Measurements from ENCODE around the gene PAPLN.

The PAPLN gene

GRCh38 chr14:73289308-73289707 lies 52.0 kb downstream of the PAPLN start:
- no peak overlapping the region for H3K4me2 ChIP-seq (ENCODE audit: low read depth, low read length, poor library complexity, severe bottlenecking)
- H4K20me1 ChIP-seq (ENCODE audit: low read depth, low read length) = no peaks in the 10 kb centered on the region
- H3K27ac ChIP-seq (ENCODE audit: low read depth, low read length) = no peak overlapping the region
- no peaks in the 10 kb centered on the region for H3F3A ChIP-seq (ENCODE audit: insufficient read depth)
- TF ChIP-seq, protein P1, sequence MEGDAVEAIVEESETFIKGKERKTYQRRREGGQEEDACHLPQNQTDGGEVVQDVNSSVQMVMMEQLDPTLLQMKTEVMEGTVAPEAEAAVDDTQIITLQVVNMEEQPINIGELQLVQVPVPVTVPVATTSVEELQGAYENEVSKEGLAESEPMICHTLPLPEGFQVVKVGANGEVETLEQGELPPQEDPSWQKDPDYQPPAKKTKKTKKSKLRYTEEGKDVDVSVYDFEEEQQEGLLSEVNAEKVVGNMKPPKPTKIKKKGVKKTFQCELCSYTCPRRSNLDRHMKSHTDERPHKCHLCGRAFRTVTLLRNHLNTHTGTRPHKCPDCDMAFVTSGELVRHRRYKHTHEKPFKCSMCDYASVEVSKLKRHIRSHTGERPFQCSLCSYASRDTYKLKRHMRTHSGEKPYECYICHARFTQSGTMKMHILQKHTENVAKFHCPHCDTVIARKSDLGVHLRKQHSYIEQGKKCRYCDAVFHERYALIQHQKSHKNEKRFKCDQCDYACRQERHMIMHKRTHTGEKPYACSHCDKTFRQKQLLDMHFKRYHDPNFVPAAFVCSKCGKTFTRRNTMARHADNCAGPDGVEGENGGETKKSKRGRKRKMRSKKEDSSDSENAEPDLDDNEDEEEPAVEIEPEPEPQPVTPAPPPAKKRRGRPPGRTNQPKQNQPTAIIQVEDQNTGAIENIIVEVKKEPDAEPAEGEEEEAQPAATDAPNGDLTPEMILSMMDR (IDR thresholded peaks at IDR 0.05; ENCODE audit: insufficient read depth, low read length, poor library complexity, severe bottlenecking) = no peak
- no peak for TF ChIP-seq EZH2phosphoT487 (conservative IDR thresholded peaks at IDR 0.05; ENCODE audit: low read length)
- H3K36me3 ChIP-seq (ENCODE audit: low read length) = peaks cover 4% of the 10 kb centered on the region; the same call in 1 of the 2 replicates
- H2AFZ ChIP-seq (ENCODE audit: low read depth, low read length, severe bottlenecking) = no peak overlapping the region
- no peak overlapping the region for H3K4me3 ChIP-seq (ENCODE audit: insufficient read depth, low read length, poor library complexity, severe bottlenecking)
- no peaks in the 10 kb centered on the region for H3K79me2 ChIP-seq (ENCODE audit: insufficient read depth, low read length)
- no peaks in the 10 kb centered on the region for H3K27me3 ChIP-seq (ENCODE audit: low read length)
- H3K9ac ChIP-seq (ENCODE audit: low read length) = no peak overlapping the region
- H3K9me2 ChIP-seq (replicated peaks; ENCODE audit: insufficient read depth, low read length) = no peaks in the 10 kb centered on the region
- H3K9me3 ChIP-seq (ENCODE audit: insufficient read depth, low read length) = no peaks in the 10 kb centered on the region

- no peak overlapping the region for H3K27ac ChIP-seq (ENCODE audit: low read depth, low read length)
- H3K9me3 ChIP-seq (ENCODE audit: insufficient read depth, low read length) = no peaks in the 10 kb centered on the region
- no peaks in the 10 kb centered on the region for H3K27me3 ChIP-seq (ENCODE audit: low read length)
- no peak overlapping the region for H3K4me3 ChIP-seq (ENCODE audit: insufficient read depth, low read length, poor library complexity, severe bottlenecking)
- no peaks in the 10 kb centered on the region for H4K20me1 ChIP-seq (ENCODE audit: low read depth, low read length)
- no peak overlapping the region for H3K9ac ChIP-seq (ENCODE audit: low read length)
- peaks cover 4% of the 10 kb centered on the region; the same call in 1 of the 2 replicates for H3K36me3 ChIP-seq (ENCODE audit: low read length)
- no peaks in the 10 kb centered on the region for H3F3A ChIP-seq (ENCODE audit: insufficient read depth)
- H3K79me2 ChIP-seq (ENCODE audit: insufficient read depth, low read length) = no peaks in the 10 kb centered on the region
- TF ChIP-seq, protein P1 (IDR thresholded peaks at IDR 0.05; ENCODE audit: insufficient read depth, low read length, poor library complexity, severe bottlenecking) = no peak
- no peak for TF ChIP-seq EZH2phosphoT487 (conservative IDR thresholded peaks at IDR 0.05; ENCODE audit: low read length)
- no peaks in the 10 kb centered on the region for H3K9me2 ChIP-seq (replicated peaks; ENCODE audit: insufficient read depth, low read length)
- no peak overlapping the region for H2AFZ ChIP-seq (ENCODE audit: low read depth, low read length, severe bottlenecking)
- no peak overlapping the region for H3K4me2 ChIP-seq (ENCODE audit: low read depth, low read length, poor library complexity, severe bottlenecking)
These were observed 52.4 kb downstream of the PAPLN start for GRCh38 chr14:73289729-73290128.

- Histone ChIP-seq H3K9me2 (replicated peaks; ENCODE audit: insufficient read depth, low read length) (no peaks in the 10 kb centered on the region), H3K27me3 (ENCODE audit: low read length) (no peaks in the 10 kb centered on the region), H3K27ac (ENCODE audit: low read depth, low read length) (no peak overlapping the region), H3K36me3 (ENCODE audit: low read length) (peaks cover 4% of the 10 kb centered on the region; the same call in 1 of the 2 replicates), H3K79me2 (ENCODE audit: insufficient read depth, low read length) (no peaks in the 10 kb centered on the region), H3K4me3 (ENCODE audit: insufficient read depth, low read length, poor library complexity, severe bottlenecking) (no peak overlapping the region), H3K9me3 (ENCODE audit: insufficient read depth, low read length) (no peaks in the 10 kb centered on the region), H3K4me2 (ENCODE audit: low read depth, low read length, poor library complexity, severe bottlenecking) (no peak overlapping the region), H3F3A (ENCODE audit: insufficient read depth) (no peaks in the 10 kb centered on the region), H2AFZ (ENCODE audit: low read depth, low read length, severe bottlenecking) (no peak overlapping the region), H4K20me1 (ENCODE audit: low read depth, low read length) (no peaks in the 10 kb centered on the region), H3K9ac (ENCODE audit: low read length) (no peak overlapping the region)
- TF ChIP-seq, protein P1 (IDR thresholded peaks at IDR 0.05; ENCODE audit: insufficient read depth, low read length, poor library complexity, severe bottlenecking) = no peak
- TF ChIP-seq EZH2phosphoT487 (conservative IDR thresholded peaks at IDR 0.05; ENCODE audit: low read length) = no peak
These were observed 53.0 kb downstream of the PAPLN start for GRCh38 chr14:73290279-73290678.

All from SU-DHL-6 (cell line).